GM23338 (cell line): ENCODE measurements around the gene ALG5. TPM values are rescaled to one million over a fixed set of nuclear protein-coding genes. Genes with fewer than 3 reads are reported as not detected.

ENCODE experiments used
- ATAC-seq: fragments of 200-7000 bp; cut with Tn5 transposase; 3 replicates; pipeline ENCODE4 v1.9.1; 2020
- DNase-seq: peaks from one replicate; pipeline ENCODE4 v3.0.0-alpha.2; 2015; ENCODE audit warnings: low spot score
- H2AFZ ChIP-seq: fragments of 200-600 bp; sonication (generic); 2 replicates; pipeline ENCODE4 v1.8.0; 2016; ENCODE audit warnings: antibody characterized with exemption, mild to moderate bottlenecking, moderate library complexity
- H3F3A ChIP-seq: fragments of 200-600 bp; sonication (generic); replicated peaks from 2 replicates; pipeline ENCODE4 v1.8.0; 2017; ENCODE audit warnings: antibody characterized with exemption, mixed run types, low read depth
- H3K27ac ChIP-seq: fragments of 200-600 bp; sonication (generic); 2 replicates; pipeline ENCODE4 v1.6.1; 2016; ENCODE audit warnings: low read depth
- H3K27me3 ChIP-seq: fragments of 200-600 bp; sonication (generic); 2 replicates; pipeline ENCODE4 v1.8.0; 2016; ENCODE audit warnings: mild to moderate bottlenecking, mixed run types, moderate library complexity; ENCODE audit not compliant: insufficient read depth
- H3K36me3 ChIP-seq: fragments of 200-600 bp; sonication (generic); 2 replicates; pipeline ENCODE4 v1.8.0; 2016; ENCODE audit warnings: mild to moderate bottlenecking; ENCODE audit not compliant: insufficient read depth
- H3K4me1 ChIP-seq: fragments of 200-600 bp; sonication (generic); 2 replicates; pipeline ENCODE4 v1.8.0; 2016; ENCODE audit warnings: mild to moderate bottlenecking, moderate library complexity; ENCODE audit not compliant: insufficient read depth
- H3K4me2 ChIP-seq: fragments of 200-600 bp; sonication (generic); 2 replicates; pipeline ENCODE4 v1.7.1; 2017; ENCODE audit warnings: mixed run types
- H3K4me3 ChIP-seq: fragments of 200-600 bp; sonication (generic); 2 replicates; pipeline ENCODE4 v1.6.1; 2016; ENCODE audit warnings: mixed run types
- H3K79me2 ChIP-seq: fragments of 200-600 bp; sonication (generic); replicated peaks from 2 replicates; pipeline ENCODE4 v1.8.0; 2017; ENCODE audit warnings: mild to moderate bottlenecking; ENCODE audit not compliant: insufficient read depth
- H3K9me2 ChIP-seq: fragments of 200-600 bp; sonication (generic); 2 replicates; pipeline ENCODE4 v1.8.0; 2017; ENCODE audit not compliant: insufficient read depth
- H4K20me1 ChIP-seq: fragments of 200-600 bp; sonication (generic); replicated peaks from 2 replicates; pipeline ENCODE4 v1.8.0; 2017; ENCODE audit warnings: mild to moderate bottlenecking; ENCODE audit not compliant: insufficient read depth
- H3K27ac Mint-ChIP-seq: 2 replicates; pipeline ENCODE4 v1.8.0; 2020; ENCODE audit warnings: inconsistent platforms, mild to moderate bottlenecking, moderate library complexity, mixed read lengths
- H3K27me3 Mint-ChIP-seq: 3 replicates; pipeline ENCODE4 v1.8.0; 2022; ENCODE audit warnings: low read depth, mild to moderate bottlenecking, moderate library complexity, mixed read lengths, inconsistent platforms; ENCODE audit not compliant: insufficient read depth, poor library complexity
- H3K36me3 Mint-ChIP-seq: 3 replicates; pipeline ENCODE4 v1.8.0; 2021; ENCODE audit warnings: low read depth, mild to moderate bottlenecking, inconsistent platforms, moderate library complexity, mixed read lengths
- H3K4me1 Mint-ChIP-seq: 3 replicates; pipeline ENCODE4 v1.8.0; 2020; ENCODE audit warnings: mild to moderate bottlenecking, inconsistent platforms, mixed read lengths
- H3K4me3 Mint-ChIP-seq: 3 replicates; pipeline ENCODE4 v1.8.0; 2021; ENCODE audit warnings: moderate library complexity, mild to moderate bottlenecking, inconsistent platforms, mixed read lengths
- H3K9me3 Mint-ChIP-seq: 3 replicates; pipeline ENCODE4 v1.8.0; 2020; ENCODE audit warnings: moderate library complexity, mild to moderate bottlenecking, inconsistent platforms, mixed read lengths
- EZH2 ChIP-seq: fragments of 200-600 bp; sonication (generic); IDR thresholded peaks from one replicate; pipeline ENCODE4 v1.8.0; 2017; ENCODE audit warnings: antibody characterized with exemption, mild to moderate bottlenecking, low read depth; ENCODE audit not compliant: unreplicated experiment
- JUNB ChIP-seq: IDR thresholded peaks from one replicate; pipeline ENCODE4 v1.6.1; 2016; ENCODE audit warnings: antibody characterized with exemption; ENCODE audit not compliant: unreplicated experiment
- NANOG ChIP-seq: IDR thresholded peaks from 2 replicates; pipeline ENCODE4 v1.6.1; 2016; ENCODE audit warnings: antibody characterized with exemption, borderline replicate concordance
- POLR2AphosphoS5 ChIP-seq: IDR thresholded peaks from 2 replicates; pipeline ENCODE4 v1.6.1; 2016; ENCODE audit warnings: antibody characterized with exemption, low read depth
- REST ChIP-seq: IDR thresholded peaks from one replicate; pipeline ENCODE4 v1.6.1; 2018; ENCODE audit warnings: antibody characterized with exemption; ENCODE audit not compliant: unreplicated experiment
- STAT1 ChIP-seq: IDR thresholded peaks from one replicate; pipeline ENCODE4 v1.6.1; 2016; ENCODE audit warnings: antibody characterized with exemption; ENCODE audit not compliant: unreplicated experiment
- ZNF114 ChIP-seq: fragments of 250-450 bp; sonication (Bioruptor Pico); IDR thresholded peaks from 2 replicates; pipeline ENCODE4 v1.5.0; 2020; ENCODE audit warnings: mild to moderate bottlenecking, moderate library complexity
- ZNF331 ChIP-seq: fragments of 250-450 bp; sonication (Bioruptor Pico); IDR thresholded peaks from 2 replicates; pipeline ENCODE4 v1.5.0; 2020; ENCODE audit warnings: low read depth, mild to moderate bottlenecking, moderate library complexity
- polyA plus RNA-seq: library from polyadenylated mRNA; unstranded; fragments of >200 nt; fragmentation: Nextera tagmentation; extraction: Ambion mirVana; gene quantifications from 2 replicates; pipeline ENCODE4 v1.2.1, GENCODE V29; 2016
- total RNA-seq: library from RNA; depleted of rRNA; stranded (reverse); fragments of >200 nt; shearing (Covaris generic); gene quantifications from 2 replicates; pipeline ENCODE4 v1.2.3, GENCODE V29; 2014
- TF ChIP-seq, protein P1 (sequence below): fragments of 250-450 bp; sonication (Bioruptor Pico); IDR thresholded peaks from 2 replicates; pipeline ENCODE4 v1.5.0; 2020; ENCODE audit warnings: mild to moderate bottlenecking, moderate library complexity

Gene ALG5
- total and polyA plus RNA-seq, 2 experiments from 2014 or later: 15.6 to 34.0 TPM

- TF ChIP-seq, protein P1, sequence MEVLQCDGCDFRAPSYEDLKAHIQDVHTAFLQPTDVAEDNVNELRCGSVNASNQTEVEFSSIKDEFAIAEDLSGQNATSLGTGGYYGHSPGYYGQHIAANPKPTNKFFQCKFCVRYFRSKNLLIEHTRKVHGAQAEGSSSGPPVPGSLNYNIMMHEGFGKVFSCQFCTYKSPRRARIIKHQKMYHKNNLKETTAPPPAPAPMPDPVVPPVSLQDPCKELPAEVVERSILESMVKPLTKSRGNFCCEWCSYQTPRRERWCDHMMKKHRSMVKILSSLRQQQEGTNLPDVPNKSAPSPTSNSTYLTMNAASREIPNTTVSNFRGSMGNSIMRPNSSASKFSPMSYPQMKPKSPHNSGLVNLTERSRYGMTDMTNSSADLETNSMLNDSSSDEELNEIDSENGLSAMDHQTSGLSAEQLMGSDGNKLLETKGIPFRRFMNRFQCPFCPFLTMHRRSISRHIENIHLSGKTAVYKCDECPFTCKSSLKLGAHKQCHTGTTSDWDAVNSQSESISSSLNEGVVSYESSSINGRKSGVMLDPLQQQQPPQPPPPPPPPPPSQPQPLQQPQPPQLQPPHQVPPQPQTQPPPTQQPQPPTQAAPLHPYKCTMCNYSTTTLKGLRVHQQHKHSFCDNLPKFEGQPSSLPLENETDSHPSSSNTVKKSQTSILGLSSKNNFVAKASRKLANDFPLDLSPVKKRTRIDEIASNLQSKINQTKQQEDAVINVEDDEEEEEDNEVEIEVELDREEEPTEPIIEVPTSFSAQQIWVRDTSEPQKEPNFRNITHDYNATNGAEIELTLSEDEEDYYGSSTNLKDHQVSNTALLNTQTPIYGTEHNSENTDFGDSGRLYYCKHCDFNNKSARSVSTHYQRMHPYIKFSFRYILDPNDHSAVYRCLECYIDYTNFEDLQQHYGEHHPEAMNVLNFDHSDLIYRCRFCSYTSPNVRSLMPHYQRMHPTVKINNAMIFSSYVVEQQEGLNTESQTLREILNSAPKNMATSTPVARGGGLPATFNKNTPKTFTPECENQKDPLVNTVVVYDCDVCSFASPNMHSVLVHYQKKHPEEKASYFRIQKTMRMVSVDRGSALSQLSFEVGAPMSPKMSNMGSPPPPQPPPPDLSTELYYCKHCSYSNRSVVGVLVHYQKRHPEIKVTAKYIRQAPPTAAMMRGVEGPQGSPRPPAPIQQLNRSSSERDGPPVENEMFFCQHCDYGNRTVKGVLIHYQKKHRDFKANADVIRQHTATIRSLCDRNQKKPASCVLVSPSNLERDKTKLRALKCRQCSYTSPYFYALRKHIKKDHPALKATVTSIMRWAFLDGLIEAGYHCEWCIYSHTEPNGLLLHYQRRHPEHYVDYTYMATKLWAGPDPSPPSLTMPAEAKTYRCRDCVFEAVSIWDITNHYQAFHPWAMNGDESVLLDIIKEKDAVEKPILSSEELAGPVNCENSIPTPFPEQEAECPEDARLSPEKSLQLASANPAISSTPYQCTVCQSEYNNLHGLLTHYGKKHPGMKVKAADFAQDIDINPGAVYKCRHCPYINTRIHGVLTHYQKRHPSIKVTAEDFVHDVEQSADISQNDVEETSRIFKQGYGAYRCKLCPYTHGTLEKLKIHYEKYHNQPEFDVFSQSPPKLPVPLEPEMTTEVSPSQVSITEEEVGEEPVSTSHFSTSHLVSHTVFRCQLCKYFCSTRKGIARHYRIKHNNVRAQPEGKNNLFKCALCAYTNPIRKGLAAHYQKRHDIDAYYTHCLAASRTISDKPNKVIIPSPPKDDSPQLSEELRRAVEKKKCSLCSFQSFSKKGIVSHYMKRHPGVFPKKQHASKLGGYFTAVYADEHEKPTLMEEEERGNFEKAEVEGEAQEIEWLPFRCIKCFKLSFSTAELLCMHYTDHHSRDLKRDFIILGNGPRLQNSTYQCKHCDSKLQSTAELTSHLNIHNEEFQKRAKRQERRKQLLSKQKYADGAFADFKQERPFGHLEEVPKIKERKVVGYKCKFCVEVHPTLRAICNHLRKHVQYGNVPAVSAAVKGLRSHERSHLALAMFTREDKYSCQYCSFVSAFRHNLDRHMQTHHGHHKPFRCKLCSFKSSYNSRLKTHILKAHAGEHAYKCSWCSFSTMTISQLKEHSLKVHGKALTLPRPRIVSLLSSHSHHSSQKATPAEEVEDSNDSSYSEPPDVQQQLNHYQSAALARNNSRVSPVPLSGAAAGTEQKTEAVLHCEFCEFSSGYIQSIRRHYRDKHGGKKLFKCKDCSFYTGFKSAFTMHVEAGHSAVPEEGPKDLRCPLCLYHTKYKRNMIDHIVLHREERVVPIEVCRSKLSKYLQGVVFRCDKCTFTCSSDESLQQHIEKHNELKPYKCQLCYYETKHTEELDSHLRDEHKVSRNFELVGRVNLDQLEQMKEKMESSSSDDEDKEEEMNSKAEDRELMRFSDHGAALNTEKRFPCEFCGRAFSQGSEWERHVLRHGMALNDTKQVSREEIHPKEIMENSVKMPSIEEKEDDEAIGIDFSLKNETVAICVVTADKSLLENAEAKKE (CRISPR knock-in tag): no peak
- TF ChIP-seq NANOG: no peak
These were observed 6.8 kb downstream of the ALG5 start (continued) for GRCh38 chr13:36992362-36992761.

GRCh38 chr13:36986462-36987240 lies 12.5 kb downstream of the ALG5 start:
- Histone ChIP-seq H3K36me3 (peaks cover 37% of the 10 kb centered on the region; the same call in 1 of the 2 replicates), H2AFZ (no peak overlapping the region), H3K4me3 (no peak overlapping the region), H3K79me2 (no peaks in the 10 kb centered on the region), H3K27ac (no peak overlapping the region), H3F3A (no peaks in the 10 kb centered on the region), H3K4me2 (no peak overlapping the region), H3K4me1 (no peaks in the 10 kb centered on the region), H3K27me3 (no peaks in the 10 kb centered on the region), H4K20me1 (no peaks in the 10 kb centered on the region; the same call in 1 of the 2 replicates), H3K9me2 (no peaks in the 10 kb centered on the region)
- peaks cover 59% of the 10 kb centered on the region for H3K36me3 Mint-ChIP-seq
- H3K4me1 Mint-ChIP-seq: no peaks in the 10 kb centered on the region
- no peak for DNase-seq
- H3K27ac Mint-ChIP-seq: no peak overlapping the region
- H3K9me3 Mint-ChIP-seq: no peaks in the 10 kb centered on the region
- no peak overlapping the region for H3K4me3 Mint-ChIP-seq
- no peak for ATAC-seq
- no peaks in the 10 kb centered on the region for H3K27me3 Mint-ChIP-seq
- TF ChIP-seq ZNF114 (CRISPR knock-in tag) (no peak), NANOG (no peak), ZNF331 (CRISPR knock-in tag) (no peak), POLR2AphosphoS5 (no peak), EZH2 (no peak), REST (no peak), JUNB (no peak), STAT1 (no peak)
